B cell (primary cell): Measurements from ENCODE around the gene GBP7. TPM values are rescaled to one million over a fixed set of nuclear protein-coding genes. Genes with fewer than 3 reads are reported as not detected.

ENCODE experiments used
- ATAC-seq: fragments of 200-7000 bp; cut with Tn5 transposase; one replicate; pipeline ENCODE4 v1.10.0; 2021; ENCODE audit warnings: low read depth, mild to moderate bottlenecking, moderate number of reproducible peaks, moderate library complexity
- CTCF ChIA-PET: fragments of 350-600 bp; sonication (Branson Sonifier 250); formaldehyde crosslinking; loops from one replicate; lab custom pipeline; 2021; ENCODE audit warnings: antibody characterized with exemption, inconsistent platforms; lab: Charles Lee
- POLR2A ChIA-PET: fragments of 350-600 bp; sonication (Branson Sonifier 250); formaldehyde crosslinking; loops from one replicate; lab custom pipeline; 2021; ENCODE audit warnings: antibody characterized with exemption; lab: Charles Lee
- DNase-seq: peaks from one replicate; pipeline ENCODE4 v3.0.0; 2013
- H2AFZ ChIP-seq: 2 replicates; pipeline ENCODE4 v1.6.1; 2012; ENCODE audit warnings: mild to moderate bottlenecking, low read depth, low read length; ENCODE audit not compliant: insufficient read depth, poor library complexity, severe bottlenecking
- H3K27ac ChIP-seq, 2 donors: 1 replicate in 1 of 2; 2 replicates in 1 of 2; pipeline ENCODE4 v1.5.1; 2012 to 2013; ENCODE audit warnings: low read length in 2 of 2, mild to moderate bottlenecking in 2 of 2, moderate library complexity in 1 of 2
- H3K27me3 ChIP-seq, 4 experiments: fragments of 200-600 bp in 1 of 4; sonication (generic) in 1 of 4; replicated peaks in 1 of 4; 1 replicate in 2 of 4; 2 replicates in 2 of 4; pipeline versions ENCODE4 v1.6.1 to v1.7.0; 2013 to 2016; ENCODE audit warnings: low read length in 3 of 4, mild to moderate bottlenecking in 2 of 4, mixed read lengths in 1 of 4, moderate library complexity in 1 of 4; ENCODE audit not compliant: insufficient read depth in 4 of 4, control insufficient read depth in 3 of 4; ENCODE audit errors: control extremely low read depth in 1 of 4
- H3K36me3 ChIP-seq, 2 experiments: replicated peaks in 1 of 2; 1 replicate in 1 of 2; 2 replicates in 1 of 2; pipeline versions ENCODE4 v1.6.1 to v1.7.1; 2013; ENCODE audit warnings: low read length in 1 of 2; ENCODE audit not compliant: insufficient read depth in 2 of 2, control insufficient read depth in 1 of 2; ENCODE audit errors: control extremely low read depth in 1 of 2, extremely low read depth in 1 of 2
- H3K4me1 ChIP-seq, 2 donors: fragments of 200-600 bp in 1 of 2; sonication (generic) in 1 of 2; 1 replicate in 1 of 2; 2 replicates in 1 of 2; pipeline versions ENCODE4 v1.5.1 to v1.6.1; 2013 to 2017; ENCODE audit warnings: low read length in 2 of 2; ENCODE audit not compliant: control insufficient read depth in 2 of 2, insufficient read depth in 2 of 2
- H3K4me2 ChIP-seq: replicated peaks from 2 replicates; pipeline ENCODE3; 2012; ENCODE audit warnings: mild to moderate bottlenecking, low read depth, low read length; ENCODE audit not compliant: poor library complexity, severe bottlenecking
- H3K4me3 ChIP-seq, 5 experiments: fragments of 200-600 bp in 1 of 5; sonication (generic) in 1 of 5; 1 replicate in 3 of 5; 2 replicates in 2 of 5; pipeline versions ENCODE4 v1.5.1 to v1.7.0; 2011 to 2016; ENCODE audit warnings: low read length in 4 of 5, mild to moderate bottlenecking in 4 of 5, low read depth in 2 of 5, control low read depth in 1 of 5, moderate library complexity in 1 of 5; ENCODE audit not compliant: insufficient read depth in 1 of 5; ENCODE audit errors: control extremely low read depth in 1 of 5, extremely low read depth in 1 of 5
- H3K79me2 ChIP-seq: fragments of 200-600 bp; sonication (generic); one replicate; pipeline ENCODE4 v1.6.0; 2016; ENCODE audit warnings: low read length; ENCODE audit not compliant: control insufficient read depth, insufficient read depth
- H3K9ac ChIP-seq: fragments of 200-600 bp; sonication (generic); 2 replicates; pipeline ENCODE4 v1.6.1; 2017; ENCODE audit warnings: mild to moderate bottlenecking, low read length, moderate library complexity
- H3K9me3 ChIP-seq, 3 donors: one replicate each; pipeline versions ENCODE4 v1.6.1 to v1.7.1; 2013; ENCODE audit warnings: low read length in 2 of 3; ENCODE audit not compliant: control insufficient read depth in 2 of 3, insufficient read depth in 1 of 3; ENCODE audit errors: control extremely low read depth in 1 of 3
- H4K20me1 ChIP-seq: 2 replicates; pipeline ENCODE4 v1.6.0; 2012; ENCODE audit warnings: mild to moderate bottlenecking, low read length; ENCODE audit not compliant: insufficient read depth, control insufficient read depth, poor library complexity, severe bottlenecking
- H3K27ac Mint-ChIP-seq: one replicate; pipeline ENCODE4 v1.8.0; 2021; ENCODE audit warnings: mixed read lengths
- H3K27me3 Mint-ChIP-seq: one replicate; pipeline ENCODE4 v1.8.0; 2021; ENCODE audit warnings: mixed read lengths
- H3K4me1 Mint-ChIP-seq: one replicate; pipeline ENCODE4 v1.8.0; 2021; ENCODE audit warnings: mixed read lengths
- H3K4me3 Mint-ChIP-seq: one replicate; pipeline ENCODE4 v1.8.0; 2021; ENCODE audit warnings: mixed read lengths
- H3K9me3 Mint-ChIP-seq: one replicate; pipeline ENCODE4 v1.8.0; 2022; ENCODE audit warnings: mixed read lengths; ENCODE audit not compliant: insufficient read depth
- CTCF ChIP-seq: fragments of 200-600 bp; IDR thresholded peaks from one replicate; pipeline ENCODE4 v1.8.0; 2022; ENCODE audit warnings: antibody characterized with exemption, mild to moderate bottlenecking
- EZH2 ChIP-seq: IDR thresholded peaks from 2 replicates; pipeline ENCODE4 v1.6.1; 2012; ENCODE audit warnings: borderline replicate concordance, low read depth, mild to moderate bottlenecking, moderate library complexity, low read length; ENCODE audit not compliant: insufficient read depth, poor library complexity, severe bottlenecking
- WGBS: methylation state at CpG from one replicate; pipeline ENCODE4 v1.1.5; 2013; ENCODE audit warnings: missing lambda C conversion rate; ENCODE audit not compliant: insufficient coverage; 5-methylcytosine and 5-hydroxymethylcytosine counted together
- intact Hi-C: fragments of 100-400 bp; cut with micrococcal nuclease; formaldehyde crosslinking; loops from one replicate; pipeline ENCODE4 v1.10.0; 2022
- polyA plus RNA-seq: library from polyadenylated mRNA; depleted of rRNA; stranded (reverse); fragments of >200 nt; gene quantifications from 2 replicates; pipeline ENCODE4 v1.2.3, GENCODE V29; 2012
- total RNA-seq, 2 donors: library from RNA; stranded (reverse); fragments of 120-200 nt in 1 of 2; gene quantifications; 1 replicate in 1 of 2; 2 replicates in 1 of 2; pipeline versions ENCODE4 v1.2.3 to v1.2.4, GENCODE V29; 2013 to 2022

GBP7 gene
- total and polyA plus RNA-seq, 2 donors (not counting 1 experiment from before 2014, with no cell fraction given): not detected

GRCh38 chr1:89142160-89142559 is 33.6 kb downstream of the GBP7 start:
- intact Hi-C loops: no loop called here
- Mint-ChIP-seq H3K4me3 (no peak overlapping the region), H3K27ac (no peak overlapping the region), H3K9me3 (no peaks in the 10 kb centered on the region), H3K4me1 (no peaks in the 10 kb centered on the region), H3K27me3 (peaks cover 7% of the 10 kb centered on the region)
- Histone ChIP-seq H3K4me1 (no peaks in the 10 kb centered on the region), H3K27ac (no peak overlapping the region), H4K20me1 (no peaks in the 10 kb centered on the region), H2AFZ (no peak overlapping the region), H3K79me2 (no peaks in the 10 kb centered on the region), H3K9me3 (peaks cover 0 to 1% (median 0%) of the 10 kb centered on the region in 3 donors), H3K27me3 (no peaks in the 10 kb centered on the region), H3K9ac (no peak overlapping the region), H3K4me3 (no peak overlapping the region), H3K4me2 (no peak overlapping the region), H3K36me3 (no peaks in the 10 kb centered on the region)
- DNase-seq (no peak), ATAC-seq (no peak)
- CTCF ChIA-PET: no interaction called here
- TF ChIP-seq EZH2: no peak
- TF ChIP-seq CTCF: no peak
- POLR2A ChIA-PET: no interaction called here
- no CpG with 5 or more reads among the region's 4 CpGs for WGBS

- no peak overlapping the region for H3K4me3 ChIP-seq
- H3K27ac ChIP-seq: no peak overlapping the region
- no peak overlapping the region for H3K4me3 Mint-ChIP-seq
- no peaks in the 10 kb centered on the region for H3K79me2 ChIP-seq
- POLR2A ChIA-PET: no interaction called here
- peaks cover 10 to 11% of the 10 kb centered on the region in 2 donors for H3K4me1 ChIP-seq
- H3K36me3 ChIP-seq: no peaks in the 10 kb centered on the region
- H3K27me3 Mint-ChIP-seq: no peaks in the 10 kb centered on the region
- no peak for TF ChIP-seq CTCF
- no peak for TF ChIP-seq EZH2
- no peak overlapping the region for H3K9ac ChIP-seq
- H3K4me2 ChIP-seq: no peak overlapping the region
- ATAC-seq (no peak), DNase-seq (no peak)
- H3K27me3 ChIP-seq: peaks cover 0 to 2% (median 0%) of the 10 kb centered on the region in 4 experiments
- H3K9me3 Mint-ChIP-seq: no peaks in the 10 kb centered on the region
- H3K4me1 Mint-ChIP-seq: peaks cover 15% of the 10 kb centered on the region
- no peaks in the 10 kb centered on the region for H4K20me1 ChIP-seq
- CTCF ChIA-PET: no interaction called here
- no peak overlapping the region for H3K27ac Mint-ChIP-seq
- H2AFZ ChIP-seq: no peak overlapping the region
- intact Hi-C loops: no loop called here
- 100% methylated on average over 1 of the region's 1 CpG for WGBS
- H3K9me3 ChIP-seq: peaks cover 0 to 1% (median 0%) of the 10 kb centered on the region in 3 donors
Observed at GRCh38 chr1:89133747-89134146, 42.1 kb downstream of the GBP7 start.
